GM23338 (cell line): ENCODE measurements around the gene ZNF22. TPM values are rescaled to one million over a fixed set of nuclear protein-coding genes. Genes with fewer than 3 reads are reported as not detected.

Experiments
- ATAC-seq: fragments of 200-7000 bp; cut with Tn5 transposase; 3 replicates; pipeline ENCODE4 v1.9.1; 2020
- DNase-seq: peaks from one replicate; pipeline ENCODE4 v3.0.0-alpha.2; 2015; ENCODE audit warnings: low spot score
- H2AFZ ChIP-seq: fragments of 200-600 bp; sonication (generic); 2 replicates; pipeline ENCODE4 v1.8.0; 2016; ENCODE audit warnings: antibody characterized with exemption, mild to moderate bottlenecking, moderate library complexity
- H3F3A ChIP-seq: fragments of 200-600 bp; sonication (generic); replicated peaks from 2 replicates; pipeline ENCODE4 v1.8.0; 2017; ENCODE audit warnings: antibody characterized with exemption, mixed run types, low read depth
- H3K27ac ChIP-seq: fragments of 200-600 bp; sonication (generic); 2 replicates; pipeline ENCODE4 v1.6.1; 2016; ENCODE audit warnings: low read depth
- H3K27me3 ChIP-seq: fragments of 200-600 bp; sonication (generic); 2 replicates; pipeline ENCODE4 v1.8.0; 2016; ENCODE audit warnings: mild to moderate bottlenecking, mixed run types, moderate library complexity; ENCODE audit not compliant: insufficient read depth
- H3K36me3 ChIP-seq: fragments of 200-600 bp; sonication (generic); 2 replicates; pipeline ENCODE4 v1.8.0; 2016; ENCODE audit warnings: mild to moderate bottlenecking; ENCODE audit not compliant: insufficient read depth
- H3K4me1 ChIP-seq: fragments of 200-600 bp; sonication (generic); 2 replicates; pipeline ENCODE4 v1.8.0; 2016; ENCODE audit warnings: mild to moderate bottlenecking, moderate library complexity; ENCODE audit not compliant: insufficient read depth
- H3K4me2 ChIP-seq: fragments of 200-600 bp; sonication (generic); 2 replicates; pipeline ENCODE4 v1.7.1; 2017; ENCODE audit warnings: mixed run types
- H3K4me3 ChIP-seq: fragments of 200-600 bp; sonication (generic); 2 replicates; pipeline ENCODE4 v1.6.1; 2016; ENCODE audit warnings: mixed run types
- H3K79me2 ChIP-seq: fragments of 200-600 bp; sonication (generic); replicated peaks from 2 replicates; pipeline ENCODE4 v1.8.0; 2017; ENCODE audit warnings: mild to moderate bottlenecking; ENCODE audit not compliant: insufficient read depth
- H3K9me2 ChIP-seq: fragments of 200-600 bp; sonication (generic); 2 replicates; pipeline ENCODE4 v1.8.0; 2017; ENCODE audit not compliant: insufficient read depth
- H4K20me1 ChIP-seq: fragments of 200-600 bp; sonication (generic); replicated peaks from 2 replicates; pipeline ENCODE4 v1.8.0; 2017; ENCODE audit warnings: mild to moderate bottlenecking; ENCODE audit not compliant: insufficient read depth
- H3K27ac Mint-ChIP-seq: 2 replicates; pipeline ENCODE4 v1.8.0; 2020; ENCODE audit warnings: inconsistent platforms, mild to moderate bottlenecking, moderate library complexity, mixed read lengths
- H3K27me3 Mint-ChIP-seq: 3 replicates; pipeline ENCODE4 v1.8.0; 2022; ENCODE audit warnings: low read depth, mild to moderate bottlenecking, moderate library complexity, mixed read lengths, inconsistent platforms; ENCODE audit not compliant: insufficient read depth, poor library complexity
- H3K36me3 Mint-ChIP-seq: 3 replicates; pipeline ENCODE4 v1.8.0; 2021; ENCODE audit warnings: low read depth, mild to moderate bottlenecking, inconsistent platforms, moderate library complexity, mixed read lengths
- H3K4me1 Mint-ChIP-seq: 3 replicates; pipeline ENCODE4 v1.8.0; 2020; ENCODE audit warnings: mild to moderate bottlenecking, inconsistent platforms, mixed read lengths
- H3K4me3 Mint-ChIP-seq: 3 replicates; pipeline ENCODE4 v1.8.0; 2021; ENCODE audit warnings: moderate library complexity, mild to moderate bottlenecking, inconsistent platforms, mixed read lengths
- H3K9me3 Mint-ChIP-seq: 3 replicates; pipeline ENCODE4 v1.8.0; 2020; ENCODE audit warnings: moderate library complexity, mild to moderate bottlenecking, inconsistent platforms, mixed read lengths
- CREB1 ChIP-seq: fragments of 250-450 bp; sonication (Bioruptor Pico); IDR thresholded peaks from 2 replicates; pipeline ENCODE4 v1.5.0; 2020; ENCODE audit warnings: low read depth, mild to moderate bottlenecking, moderate library complexity
- ETS1 ChIP-seq: IDR thresholded peaks from 2 replicates; pipeline ENCODE4 v1.6.1; 2016; ENCODE audit warnings: antibody characterized with exemption
- EZH2 ChIP-seq: fragments of 200-600 bp; sonication (generic); IDR thresholded peaks from one replicate; pipeline ENCODE4 v1.8.0; 2017; ENCODE audit warnings: antibody characterized with exemption, mild to moderate bottlenecking, low read depth; ENCODE audit not compliant: unreplicated experiment
- EZH2phosphoT487 ChIP-seq: fragments of 200-600 bp; sonication (generic); IDR thresholded peaks from one replicate; pipeline ENCODE4 v1.8.1; 2018; ENCODE audit warnings: antibody characterized with exemption; ENCODE audit not compliant: unreplicated experiment
- JUNB ChIP-seq: IDR thresholded peaks from one replicate; pipeline ENCODE4 v1.6.1; 2016; ENCODE audit warnings: antibody characterized with exemption; ENCODE audit not compliant: unreplicated experiment
- NANOG ChIP-seq: IDR thresholded peaks from 2 replicates; pipeline ENCODE4 v1.6.1; 2016; ENCODE audit warnings: antibody characterized with exemption, borderline replicate concordance
- POLR2AphosphoS5 ChIP-seq: IDR thresholded peaks from 2 replicates; pipeline ENCODE4 v1.6.1; 2016; ENCODE audit warnings: antibody characterized with exemption, low read depth
- STAT1 ChIP-seq: IDR thresholded peaks from one replicate; pipeline ENCODE4 v1.6.1; 2016; ENCODE audit warnings: antibody characterized with exemption; ENCODE audit not compliant: unreplicated experiment
- ZNF114 ChIP-seq: fragments of 250-450 bp; sonication (Bioruptor Pico); IDR thresholded peaks from 2 replicates; pipeline ENCODE4 v1.5.0; 2020; ENCODE audit warnings: mild to moderate bottlenecking, moderate library complexity
- ZNF331 ChIP-seq: fragments of 250-450 bp; sonication (Bioruptor Pico); IDR thresholded peaks from 2 replicates; pipeline ENCODE4 v1.5.0; 2020; ENCODE audit warnings: low read depth, mild to moderate bottlenecking, moderate library complexity
- polyA plus RNA-seq: library from polyadenylated mRNA; unstranded; fragments of >200 nt; fragmentation: Nextera tagmentation; extraction: Ambion mirVana; gene quantifications from 2 replicates; pipeline ENCODE4 v1.2.1, GENCODE V29; 2016
- total RNA-seq: library from RNA; depleted of rRNA; stranded (reverse); fragments of >200 nt; shearing (Covaris generic); gene quantifications from 2 replicates; pipeline ENCODE4 v1.2.3, GENCODE V29; 2014
- TF ChIP-seq, protein P1 (sequence below): IDR thresholded peaks from one replicate; pipeline ENCODE4 v1.6.1; 2018; ENCODE audit warnings: antibody characterized with exemption; ENCODE audit not compliant: unreplicated experiment
- TF ChIP-seq, protein P2 (sequence below), 2 experiments: fragments of 200-600 bp in 1 of 2; sonication (generic) in 1 of 2; conservative IDR thresholded peaks; 2 replicates each; pipeline versions ENCODE4 v1.5.1 to v1.6.1; 2016 to 2017; ENCODE audit warnings: antibody characterized with exemption in 2 of 2, low read depth in 2 of 2, mild to moderate bottlenecking in 2 of 2, moderate library complexity in 1 of 2

Gene ZNF22
- total and polyA plus RNA-seq, 2 experiments from 2014 or later, result 40.5 to 81.8 TPM

DNA sequence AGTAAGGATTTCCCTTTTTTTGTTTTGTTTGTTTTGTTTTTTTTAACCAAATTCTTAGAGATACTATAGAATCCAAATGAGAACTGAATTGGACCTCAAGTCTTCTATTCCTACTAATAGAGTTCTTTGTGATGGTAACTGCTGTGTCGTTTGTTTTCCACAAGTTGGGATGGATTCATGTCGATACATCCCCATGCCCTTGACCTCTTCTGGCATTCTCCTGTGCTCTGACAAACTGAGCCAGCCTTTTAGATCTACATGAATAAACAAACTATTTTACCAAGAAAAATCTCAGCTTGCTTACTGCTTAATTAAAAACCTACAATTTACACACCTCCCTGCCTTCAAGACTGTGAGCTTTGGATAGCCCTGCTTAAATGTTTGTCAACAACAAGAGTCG is 3.9 kb downstream of the ZNF22 start (continued):
- TF ChIP-seq ETS1 (no peak), CREB1 (CRISPR knock-in tag) (no peak), EZH2phosphoT487 (no peak), EZH2 (no peak)

- no peak overlapping the region for H2AFZ ChIP-seq
- no peaks in the 10 kb centered on the region for H3K9me2 ChIP-seq
- no peak overlapping the region for H3K27ac ChIP-seq
- no peaks in the 10 kb centered on the region for H3F3A ChIP-seq
- Mint-ChIP-seq H3K27me3 (peaks cover 5% of the 10 kb centered on the region), H3K4me1 (peaks cover 12% of the 10 kb centered on the region), H3K9me3 (peaks cover 13% of the 10 kb centered on the region), H3K4me3 (no peak overlapping the region), H3K27ac (no peak overlapping the region), H3K36me3 (peaks cover 31% of the 10 kb centered on the region)
- no peak overlapping the region for H3K4me3 ChIP-seq
- ATAC-seq (no peak), DNase-seq (no peak)
- no peaks in the 10 kb centered on the region for H3K27me3 ChIP-seq
- peaks cover 7% of the 10 kb centered on the region; the same call in 1 of the 2 replicates for H3K4me1 ChIP-seq
- no peaks in the 10 kb centered on the region for H3K36me3 ChIP-seq
- peaks cover 37% of the 10 kb centered on the region for H3K79me2 ChIP-seq
- peaks cover 4% of the 10 kb centered on the region for H4K20me1 ChIP-seq
- H3K4me2 ChIP-seq, result no peak overlapping the region
- TF ChIP-seq POLR2AphosphoS5 (no peak), EZH2 (no peak), NANOG (no peak), ZNF331 (CRISPR knock-in tag) (no peak), STAT1 (no peak), EZH2phosphoT487 (no peak), CREB1 (CRISPR knock-in tag) (no peak), ZNF114 (no peak), ETS1 (no peak), JUNB (no peak)
- TF ChIP-seq, protein P1, sequence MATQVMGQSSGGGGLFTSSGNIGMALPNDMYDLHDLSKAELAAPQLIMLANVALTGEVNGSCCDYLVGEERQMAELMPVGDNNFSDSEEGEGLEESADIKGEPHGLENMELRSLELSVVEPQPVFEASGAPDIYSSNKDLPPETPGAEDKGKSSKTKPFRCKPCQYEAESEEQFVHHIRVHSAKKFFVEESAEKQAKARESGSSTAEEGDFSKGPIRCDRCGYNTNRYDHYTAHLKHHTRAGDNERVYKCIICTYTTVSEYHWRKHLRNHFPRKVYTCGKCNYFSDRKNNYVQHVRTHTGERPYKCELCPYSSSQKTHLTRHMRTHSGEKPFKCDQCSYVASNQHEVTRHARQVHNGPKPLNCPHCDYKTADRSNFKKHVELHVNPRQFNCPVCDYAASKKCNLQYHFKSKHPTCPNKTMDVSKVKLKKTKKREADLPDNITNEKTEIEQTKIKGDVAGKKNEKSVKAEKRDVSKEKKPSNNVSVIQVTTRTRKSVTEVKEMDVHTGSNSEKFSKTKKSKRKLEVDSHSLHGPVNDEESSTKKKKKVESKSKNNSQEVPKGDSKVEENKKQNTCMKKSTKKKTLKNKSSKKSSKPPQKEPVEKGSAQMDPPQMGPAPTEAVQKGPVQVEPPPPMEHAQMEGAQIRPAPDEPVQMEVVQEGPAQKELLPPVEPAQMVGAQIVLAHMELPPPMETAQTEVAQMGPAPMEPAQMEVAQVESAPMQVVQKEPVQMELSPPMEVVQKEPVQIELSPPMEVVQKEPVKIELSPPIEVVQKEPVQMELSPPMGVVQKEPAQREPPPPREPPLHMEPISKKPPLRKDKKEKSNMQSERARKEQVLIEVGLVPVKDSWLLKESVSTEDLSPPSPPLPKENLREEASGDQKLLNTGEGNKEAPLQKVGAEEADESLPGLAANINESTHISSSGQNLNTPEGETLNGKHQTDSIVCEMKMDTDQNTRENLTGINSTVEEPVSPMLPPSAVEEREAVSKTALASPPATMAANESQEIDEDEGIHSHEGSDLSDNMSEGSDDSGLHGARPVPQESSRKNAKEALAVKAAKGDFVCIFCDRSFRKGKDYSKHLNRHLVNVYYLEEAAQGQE, result no peak
- TF ChIP-seq, protein P2, sequence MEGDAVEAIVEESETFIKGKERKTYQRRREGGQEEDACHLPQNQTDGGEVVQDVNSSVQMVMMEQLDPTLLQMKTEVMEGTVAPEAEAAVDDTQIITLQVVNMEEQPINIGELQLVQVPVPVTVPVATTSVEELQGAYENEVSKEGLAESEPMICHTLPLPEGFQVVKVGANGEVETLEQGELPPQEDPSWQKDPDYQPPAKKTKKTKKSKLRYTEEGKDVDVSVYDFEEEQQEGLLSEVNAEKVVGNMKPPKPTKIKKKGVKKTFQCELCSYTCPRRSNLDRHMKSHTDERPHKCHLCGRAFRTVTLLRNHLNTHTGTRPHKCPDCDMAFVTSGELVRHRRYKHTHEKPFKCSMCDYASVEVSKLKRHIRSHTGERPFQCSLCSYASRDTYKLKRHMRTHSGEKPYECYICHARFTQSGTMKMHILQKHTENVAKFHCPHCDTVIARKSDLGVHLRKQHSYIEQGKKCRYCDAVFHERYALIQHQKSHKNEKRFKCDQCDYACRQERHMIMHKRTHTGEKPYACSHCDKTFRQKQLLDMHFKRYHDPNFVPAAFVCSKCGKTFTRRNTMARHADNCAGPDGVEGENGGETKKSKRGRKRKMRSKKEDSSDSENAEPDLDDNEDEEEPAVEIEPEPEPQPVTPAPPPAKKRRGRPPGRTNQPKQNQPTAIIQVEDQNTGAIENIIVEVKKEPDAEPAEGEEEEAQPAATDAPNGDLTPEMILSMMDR (conservative IDR thresholded peaks at IDR 0.05; ENCODE audit: low read depth in 2 of 2), result no peak
These were observed 4.6 kb downstream of the ZNF22 start for GRCh38 chr10:45005284-45005683.
